ENCODE measurements around the gene N4BP2L2. TPM values are rescaled to one million over a fixed set of nuclear protein-coding genes. Genes with fewer than 3 reads are reported as not detected.

N4BP2L2 gene
- total RNA-seq, 1 experiment from 2014 or later: 92.7 TPM

DNA sequence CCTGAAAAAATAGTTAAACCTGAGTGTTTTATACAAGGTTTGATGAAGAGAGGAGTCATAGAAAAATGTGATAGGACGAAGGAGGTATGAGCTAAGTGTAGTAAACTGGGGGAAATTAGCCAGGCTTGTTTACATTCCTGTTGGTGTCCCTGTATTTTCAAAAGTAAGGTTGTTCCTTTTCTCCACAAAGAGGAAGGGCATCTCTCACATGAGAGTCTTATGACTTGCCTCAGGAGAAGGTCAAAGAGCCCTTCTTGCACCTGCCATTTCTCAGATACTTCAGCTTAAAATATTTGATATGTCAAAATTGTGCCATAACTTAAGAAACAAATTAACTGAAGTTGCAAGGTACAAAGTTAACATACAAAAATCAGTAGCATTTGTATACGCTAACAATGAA lies 3.6 kb upstream of the N4BP2L2 start:
- ChIA-PET RAD21 (ENCODE audit: low non-redundant PET in 1 of 2, low total read pairs in 2 of 2, uncharacterized antibody in 2 of 2, unreplicated experiment in 2 of 2) (no interaction called here), POLR2A (no interaction called here), CTCF (no interaction called here)
- Histone ChIP-seq H4K20me1 (ENCODE audit: insufficient read depth) (no peaks in the 10 kb centered on the region), H3K9me2 (ENCODE audit: insufficient read depth) (no peaks in the 10 kb centered on the region), H3K4me1 (ENCODE audit: control insufficient read depth in 1 of 2, insufficient read depth in 2 of 2, low read length in 2 of 2) (peaks cover 5 to 10% of the 10 kb centered on the region in 2 experiments; a peak in 2 of 4 replicates), H3K4me3 (replicated peaks in 1 of 2; ENCODE audit: low read depth in 1 of 2, low read length in 2 of 2) (no peak overlapping the region), H2AFZ (ENCODE audit: low read depth, low read length, poor library complexity, severe bottlenecking) (no peak overlapping the region), H3K9ac (ENCODE audit: low read length) (no peak overlapping the region), H3K27me3 (ENCODE audit: insufficient read depth, low read length) (no peaks in the 10 kb centered on the region), H3K79me2 (ENCODE audit: insufficient read depth, low read length) (peaks cover 14% of the 10 kb centered on the region), H3K27ac (ENCODE audit: low read depth, low read length) (no peak overlapping the region), H3K4me2 (ENCODE audit: low read length) (no peak overlapping the region), H3K9me3 (ENCODE audit: control insufficient read depth in 1 of 2, insufficient read depth in 1 of 2, low read depth in 1 of 2, low read length in 2 of 2) (no peaks in the 10 kb centered on the region), H3K36me3 (ENCODE audit: control insufficient read depth in 1 of 2, insufficient read depth in 2 of 2, low read length in 2 of 2) (no peaks in the 10 kb centered on the region)
- intact Hi-C loops (cut with micrococcal nuclease): no loop called here
- TF ChIP-seq EZH2 (IDR thresholded peaks at IDR 0.05): no peak
- no peak for TF ChIP-seq SRF (IDR thresholded peaks at IDR 0.05; ENCODE audit: low read depth)
- TF ChIP-seq POLR2A (IDR thresholded peaks at IDR 0.05; ENCODE audit: borderline replicate concordance, extremely low read depth, insufficient read depth, insufficient read length): no peak
- no peak for TF ChIP-seq POLR2AphosphoS5 (IDR thresholded peaks at IDR 0.05; ENCODE audit: low read depth, low read length)
- TF ChIP-seq, protein P1, sequence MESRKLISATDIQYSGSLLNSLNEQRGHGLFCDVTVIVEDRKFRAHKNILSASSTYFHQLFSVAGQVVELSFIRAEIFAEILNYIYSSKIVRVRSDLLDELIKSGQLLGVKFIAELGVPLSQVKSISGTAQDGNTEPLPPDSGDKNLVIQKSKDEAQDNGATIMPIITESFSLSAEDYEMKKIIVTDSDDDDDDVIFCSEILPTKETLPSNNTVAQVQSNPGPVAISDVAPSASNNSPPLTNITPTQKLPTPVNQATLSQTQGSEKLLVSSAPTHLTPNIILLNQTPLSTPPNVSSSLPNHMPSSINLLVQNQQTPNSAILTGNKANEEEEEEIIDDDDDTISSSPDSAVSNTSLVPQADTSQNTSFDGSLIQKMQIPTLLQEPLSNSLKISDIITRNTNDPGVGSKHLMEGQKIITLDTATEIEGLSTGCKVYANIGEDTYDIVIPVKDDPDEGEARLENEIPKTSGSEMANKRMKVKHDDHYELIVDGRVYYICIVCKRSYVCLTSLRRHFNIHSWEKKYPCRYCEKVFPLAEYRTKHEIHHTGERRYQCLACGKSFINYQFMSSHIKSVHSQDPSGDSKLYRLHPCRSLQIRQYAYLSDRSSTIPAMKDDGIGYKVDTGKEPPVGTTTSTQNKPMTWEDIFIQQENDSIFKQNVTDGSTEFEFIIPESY (IDR thresholded peaks at IDR 0.05; ENCODE audit: extremely low read depth, insufficient replicate concordance, low read length): no peak
- no peak for TF ChIP-seq TCF7L2 (IDR thresholded peaks at IDR 0.05; ENCODE audit: borderline replicate concordance, extremely low read depth, insufficient read depth, insufficient read length)
- no peak for TF ChIP-seq EZH2phosphoT487 (IDR thresholded peaks at IDR 0.05; ENCODE audit: borderline replicate concordance)
- TF ChIP-seq EGR1 (IDR thresholded peaks at IDR 0.05; ENCODE audit: low read depth): no peak
- no peak for TF ChIP-seq ZNF274 (IDR thresholded peaks at IDR 0.05; ENCODE audit: low read depth, low read length)
- TF ChIP-seq ZFX (IDR thresholded peaks at IDR 0.05): no peak
- TF ChIP-seq, protein P2, sequence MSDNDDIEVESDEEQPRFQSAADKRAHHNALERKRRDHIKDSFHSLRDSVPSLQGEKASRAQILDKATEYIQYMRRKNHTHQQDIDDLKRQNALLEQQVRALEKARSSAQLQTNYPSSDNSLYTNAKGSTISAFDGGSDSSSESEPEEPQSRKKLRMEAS (IDR thresholded peaks at IDR 0.05): no peak
- TF ChIP-seq, protein P3, sequence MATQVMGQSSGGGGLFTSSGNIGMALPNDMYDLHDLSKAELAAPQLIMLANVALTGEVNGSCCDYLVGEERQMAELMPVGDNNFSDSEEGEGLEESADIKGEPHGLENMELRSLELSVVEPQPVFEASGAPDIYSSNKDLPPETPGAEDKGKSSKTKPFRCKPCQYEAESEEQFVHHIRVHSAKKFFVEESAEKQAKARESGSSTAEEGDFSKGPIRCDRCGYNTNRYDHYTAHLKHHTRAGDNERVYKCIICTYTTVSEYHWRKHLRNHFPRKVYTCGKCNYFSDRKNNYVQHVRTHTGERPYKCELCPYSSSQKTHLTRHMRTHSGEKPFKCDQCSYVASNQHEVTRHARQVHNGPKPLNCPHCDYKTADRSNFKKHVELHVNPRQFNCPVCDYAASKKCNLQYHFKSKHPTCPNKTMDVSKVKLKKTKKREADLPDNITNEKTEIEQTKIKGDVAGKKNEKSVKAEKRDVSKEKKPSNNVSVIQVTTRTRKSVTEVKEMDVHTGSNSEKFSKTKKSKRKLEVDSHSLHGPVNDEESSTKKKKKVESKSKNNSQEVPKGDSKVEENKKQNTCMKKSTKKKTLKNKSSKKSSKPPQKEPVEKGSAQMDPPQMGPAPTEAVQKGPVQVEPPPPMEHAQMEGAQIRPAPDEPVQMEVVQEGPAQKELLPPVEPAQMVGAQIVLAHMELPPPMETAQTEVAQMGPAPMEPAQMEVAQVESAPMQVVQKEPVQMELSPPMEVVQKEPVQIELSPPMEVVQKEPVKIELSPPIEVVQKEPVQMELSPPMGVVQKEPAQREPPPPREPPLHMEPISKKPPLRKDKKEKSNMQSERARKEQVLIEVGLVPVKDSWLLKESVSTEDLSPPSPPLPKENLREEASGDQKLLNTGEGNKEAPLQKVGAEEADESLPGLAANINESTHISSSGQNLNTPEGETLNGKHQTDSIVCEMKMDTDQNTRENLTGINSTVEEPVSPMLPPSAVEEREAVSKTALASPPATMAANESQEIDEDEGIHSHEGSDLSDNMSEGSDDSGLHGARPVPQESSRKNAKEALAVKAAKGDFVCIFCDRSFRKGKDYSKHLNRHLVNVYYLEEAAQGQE (IDR thresholded peaks at IDR 0.05; ENCODE audit: low read depth): no peak
- TF ChIP-seq JUND (IDR thresholded peaks at IDR 0.05): no peak
- no peak for DNase-seq (ENCODE audit: low read depth, low spot score)
- BruUV-seq (replicated peaks): no TSS peak
- ATAC-seq: no peak

All from HCT116 (cell line).